Epithelial cell of proximal tubule (primary cell): ENCODE data around the gene DTNB. TPM values are rescaled to one million over a fixed set of nuclear protein-coding genes. Genes with fewer than 3 reads are reported as not detected.
"Not testable (repeated sequence)": the region's sequence is repeated elsewhere in the genome, so short reads cannot be mapped to it uniquely, and the experiment has no call there.

Experiments used
- DNase-seq: peaks from one replicate; pipeline ENCODE4 v3.0.0-alpha.2; 2011; ENCODE audit warnings: low read depth
- H3K4me3 ChIP-seq: 2 replicates; pipeline ENCODE4 v1.5.1; 2011; ENCODE audit warnings: low read depth, mild to moderate bottlenecking, low read length
- total RNA-seq: library from RNA; depleted of rRNA; stranded (reverse); fragments of >200 nt; gene quantifications from 2 replicates; pipeline ENCODE4 v1.2.3, GENCODE V29; 2015
- TF ChIP-seq, protein P1 (sequence below): conservative IDR thresholded peaks from 2 replicates; pipeline ENCODE4 v1.5.1; 2012; ENCODE audit warnings: low read depth, mild to moderate bottlenecking, low read length

DTNB gene
- total RNA-seq, 1 donor from 2014 or later = 4.8 TPM

DNA sequence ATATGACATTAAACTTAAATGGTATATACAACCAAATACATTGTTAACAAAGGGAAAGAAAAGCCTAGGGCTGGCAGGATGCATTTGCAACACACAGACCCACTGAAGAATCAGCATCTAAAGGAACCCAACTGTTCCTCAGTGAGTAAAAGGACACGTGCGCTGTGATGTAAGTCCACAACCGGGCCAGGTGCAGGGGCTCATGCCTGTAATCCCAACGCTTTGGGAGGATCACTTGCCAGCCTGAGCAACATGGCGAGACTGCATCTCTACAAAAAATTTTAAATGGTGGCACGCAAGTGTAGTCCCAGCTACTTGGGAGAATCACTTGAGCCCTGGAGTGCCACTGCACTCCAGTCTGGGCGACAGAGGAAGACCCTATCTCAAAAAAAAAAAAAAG, 3.9 kb downstream of the DTNB start:
- TF ChIP-seq, protein P1, sequence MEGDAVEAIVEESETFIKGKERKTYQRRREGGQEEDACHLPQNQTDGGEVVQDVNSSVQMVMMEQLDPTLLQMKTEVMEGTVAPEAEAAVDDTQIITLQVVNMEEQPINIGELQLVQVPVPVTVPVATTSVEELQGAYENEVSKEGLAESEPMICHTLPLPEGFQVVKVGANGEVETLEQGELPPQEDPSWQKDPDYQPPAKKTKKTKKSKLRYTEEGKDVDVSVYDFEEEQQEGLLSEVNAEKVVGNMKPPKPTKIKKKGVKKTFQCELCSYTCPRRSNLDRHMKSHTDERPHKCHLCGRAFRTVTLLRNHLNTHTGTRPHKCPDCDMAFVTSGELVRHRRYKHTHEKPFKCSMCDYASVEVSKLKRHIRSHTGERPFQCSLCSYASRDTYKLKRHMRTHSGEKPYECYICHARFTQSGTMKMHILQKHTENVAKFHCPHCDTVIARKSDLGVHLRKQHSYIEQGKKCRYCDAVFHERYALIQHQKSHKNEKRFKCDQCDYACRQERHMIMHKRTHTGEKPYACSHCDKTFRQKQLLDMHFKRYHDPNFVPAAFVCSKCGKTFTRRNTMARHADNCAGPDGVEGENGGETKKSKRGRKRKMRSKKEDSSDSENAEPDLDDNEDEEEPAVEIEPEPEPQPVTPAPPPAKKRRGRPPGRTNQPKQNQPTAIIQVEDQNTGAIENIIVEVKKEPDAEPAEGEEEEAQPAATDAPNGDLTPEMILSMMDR = no peak
- H3K4me3 ChIP-seq = no peak overlapping the region
- no peak for DNase-seq

DNA sequence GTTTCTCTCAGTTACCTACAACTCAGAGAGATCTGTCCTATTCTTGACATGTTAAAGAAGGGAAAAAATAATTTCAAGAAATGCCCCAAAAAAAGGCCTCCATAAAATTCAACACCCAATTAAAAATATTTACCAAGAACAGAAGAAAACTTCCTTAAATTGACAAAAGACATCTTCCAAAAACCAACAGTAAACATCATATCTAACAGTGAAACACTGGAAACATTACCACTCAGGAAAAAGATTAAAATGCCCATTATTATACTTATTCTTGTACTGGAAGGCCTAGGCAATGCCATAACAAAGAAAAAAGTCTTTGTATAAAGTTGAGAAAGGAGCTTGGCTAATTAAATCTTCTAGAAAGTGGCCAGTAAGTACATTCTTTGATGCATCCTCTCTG, 7.2 kb downstream of the DTNB start:
- H3K4me3 ChIP-seq = no peak overlapping the region
- TF ChIP-seq, protein P1 = no peak
- no peak for DNase-seq

DNA sequence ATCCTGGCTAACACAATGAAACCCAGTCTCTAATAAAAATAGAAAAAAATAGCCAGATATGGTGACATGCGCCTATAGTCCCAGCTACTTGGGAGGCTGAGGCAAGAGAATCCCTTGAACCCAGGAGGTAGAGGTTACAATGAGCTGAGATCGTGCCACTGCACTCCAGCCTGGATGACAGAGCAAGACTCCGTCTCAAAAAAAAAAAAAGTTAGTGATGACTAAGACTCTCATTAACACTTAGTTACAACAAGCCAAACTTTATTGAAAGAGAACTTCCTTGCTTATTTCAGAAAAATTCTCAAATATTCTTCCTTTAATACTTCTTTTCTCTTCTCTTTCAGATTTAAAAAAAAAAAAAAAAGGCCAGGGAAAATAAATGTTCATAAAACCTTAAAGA, 7.9 kb downstream of the DTNB start:
- DNase-seq = not testable (repeated sequence)

DNA sequence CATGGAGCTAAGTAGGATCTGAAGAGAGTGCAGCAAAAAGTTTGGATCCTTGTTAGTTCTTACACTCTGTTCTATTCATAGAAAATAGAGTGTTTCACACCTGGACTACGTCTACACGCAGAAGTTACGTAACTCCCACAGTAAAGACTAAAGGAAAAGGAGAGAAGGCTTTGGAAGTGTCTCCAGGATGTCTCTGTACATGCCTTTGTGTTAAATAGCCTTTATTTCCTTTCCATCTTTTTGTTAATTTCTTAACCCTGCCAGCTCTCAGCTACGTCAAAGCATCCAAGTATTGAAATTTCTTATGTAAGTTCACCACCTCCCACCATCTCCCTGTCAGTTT, 8.4 kb downstream of the DTNB start:
- no peak overlapping the region for H3K4me3 ChIP-seq
- TF ChIP-seq, protein P1 = no peak
- DNase-seq = no peak

More for the DNA sequence above, 7.9 kb downstream of the DTNB start:
- H3K4me3 ChIP-seq = not testable (repeated sequence)

DNA sequence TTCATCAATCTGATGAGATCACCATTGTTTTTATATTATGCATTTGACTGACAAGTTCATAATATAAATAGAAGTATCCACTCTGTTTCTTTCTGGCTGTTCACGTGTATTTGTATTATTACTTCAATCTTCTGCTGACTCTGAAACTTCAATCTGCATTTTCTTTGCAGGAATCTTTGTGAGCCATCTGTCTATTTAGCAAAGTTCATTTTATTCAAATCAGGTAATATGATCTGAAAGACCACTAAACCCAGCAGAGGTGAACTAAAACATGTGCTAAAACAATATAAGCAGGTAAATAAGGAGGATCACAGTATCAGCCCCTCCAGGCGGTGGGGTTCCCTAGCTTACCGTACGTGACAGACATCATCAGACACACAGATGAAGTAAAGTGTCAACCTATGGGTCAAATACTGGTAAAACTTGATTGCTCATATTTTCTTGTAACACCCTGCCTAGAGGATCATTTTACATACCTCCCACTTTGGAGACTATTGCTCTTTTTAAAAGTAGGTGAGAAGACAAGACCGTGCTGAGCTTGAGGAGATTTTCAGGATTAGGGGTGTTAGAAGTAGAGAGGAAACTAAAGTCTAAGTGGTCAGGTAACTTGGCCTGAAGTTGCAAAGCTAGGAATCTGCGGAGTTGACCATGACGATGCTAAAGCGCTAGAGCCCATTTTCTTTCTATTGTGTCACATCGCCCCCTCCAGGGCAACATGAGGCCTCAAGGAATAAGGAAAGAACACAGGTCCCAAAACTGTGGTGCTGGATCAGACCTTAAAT, 9.0 kb downstream of the DTNB start:
- no peak for DNase-seq
- TF ChIP-seq, protein P1 = peak; percentile 92
- H3K4me3 ChIP-seq = no peak overlapping the region

DNA sequence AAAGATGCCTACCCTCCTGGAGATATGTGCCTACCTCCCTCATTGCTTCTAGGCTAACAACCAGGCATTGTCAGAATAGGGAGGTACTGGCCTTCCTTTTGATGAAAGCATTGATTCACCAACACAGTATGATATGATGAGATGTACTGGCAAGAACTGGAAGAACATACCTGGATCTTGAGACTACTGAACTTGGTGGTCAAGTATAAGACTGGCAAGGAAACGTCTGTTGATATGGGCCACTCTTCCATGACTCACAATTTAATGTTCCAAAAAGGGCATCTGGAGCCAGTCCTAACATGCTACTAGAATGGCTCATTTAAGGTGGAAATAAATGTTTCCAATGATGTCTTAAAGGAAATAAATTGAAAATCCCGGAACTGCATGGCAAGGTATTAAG, 18.1 kb downstream of the DTNB start:
- TF ChIP-seq, protein P1 = no peak
- DNase-seq = no peak

DNA sequence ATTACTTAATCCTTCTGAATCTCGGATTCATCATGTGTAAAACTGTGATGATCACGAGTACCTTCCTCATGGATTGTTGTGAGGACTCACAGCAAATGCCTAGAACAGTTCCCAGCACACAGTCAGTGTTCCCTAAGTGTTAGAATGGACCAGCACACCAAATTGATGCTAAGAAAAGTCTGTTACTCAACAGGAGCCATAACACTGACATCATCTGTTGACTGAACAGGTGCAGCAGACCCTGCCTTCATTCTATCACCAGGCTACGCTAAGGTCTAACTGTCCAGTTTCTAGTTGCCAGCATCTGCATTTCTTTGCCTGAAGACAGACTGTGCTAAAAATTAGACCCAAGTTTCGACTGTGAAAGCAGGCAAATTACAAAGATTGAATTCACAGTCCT, 18.6 kb downstream of the DTNB start:
- TF ChIP-seq, protein P1 = no peak
- DNase-seq = no peak
- H3K4me3 ChIP-seq = no peak overlapping the region

More for the DNA sequence above, 18.1 kb downstream of the DTNB start:
- H3K4me3 ChIP-seq = no peak overlapping the region
